NCI-H226 (cell line): ENCODE results near the gene TBC1D3B.
A peak's percentile ranks its signal among the peaks of the same experiment; 100 is the strongest.
"Not testable (repeated sequence)": the region's sequence is repeated elsewhere in the genome, so short reads cannot be mapped to it uniquely, and the experiment has no call there.

Experiments used
- DNase-seq: peaks from one replicate; pipeline ENCODE4 v3.0.0-alpha.2; 2015

The TBC1D3B gene

GRCh38 chr17:36198831-36199465 lies 22.5 kb upstream of the TBC1D3B start:
- peak; percentile 80 for DNase-seq

- no peak for DNase-seq
These were observed 20.9 kb upstream of the TBC1D3B start for GRCh38 chr17:36197387-36197703.

- DNase-seq, result no peak
These were observed 19.7 kb upstream of the TBC1D3B start for GRCh38 chr17:36196131-36196486.

- DNase-seq, result no peak
These were observed 19.1 kb upstream of the TBC1D3B start for GRCh38 chr17:36195434-36196130.

GRCh38 chr17:36194832-36195433 lies 18.5 kb upstream of the TBC1D3B start:
- not testable (repeated sequence) for DNase-seq

- not testable (repeated sequence) for DNase-seq
These were observed 17.9 kb upstream of the TBC1D3B start for GRCh38 chr17:36194147-36194831.

- no peak for DNase-seq
These were observed 16.9 kb upstream of the TBC1D3B start for GRCh38 chr17:36193216-36193775.

GRCh38 chr17:36190549-36191330 lies 14.3 kb upstream of the TBC1D3B start:
- DNase-seq, result not testable (repeated sequence)

- not testable (repeated sequence) for DNase-seq
These were observed 13.6 kb upstream of the TBC1D3B start for GRCh38 chr17:36189993-36190392.

- DNase-seq, result no peak
These were observed 12.5 kb upstream of the TBC1D3B start for GRCh38 chr17:36188891-36189306.

GRCh38 chr17:36187943-36188665 lies 11.7 kb upstream of the TBC1D3B start:
- not testable (repeated sequence) for DNase-seq

GRCh38 chr17:36186810-36187763 lies 10.7 kb upstream of the TBC1D3B start:
- not testable (repeated sequence) for DNase-seq

- DNase-seq, result no peak
These were observed 9.0 kb upstream of the TBC1D3B start for GRCh38 chr17:36185416-36185815.

GRCh38 chr17:36184023-36184765 lies 7.8 kb upstream of the TBC1D3B start:
- DNase-seq, result no peak

GRCh38 chr17:36183001-36183971 lies 6.8 kb upstream of the TBC1D3B start:
- peak; percentile 34 for DNase-seq

GRCh38 chr17:36182176-36183000 lies 6.0 kb upstream of the TBC1D3B start:
- DNase-seq, result no peak

- DNase-seq, result not testable (repeated sequence)
These were observed 5.2 kb upstream of the TBC1D3B start for GRCh38 chr17:36181446-36182175.
